A549 treated with ZK216348 at 1 μM for 4 hours (cell line): ENCODE measurements around the gene SAE1. TPM values are rescaled to one million over a fixed set of nuclear protein-coding genes. Genes with fewer than 3 reads are reported as not detected.

ENCODE experiments used
- total RNA-seq: library from RNA; stranded (reverse); fragments of 200-300 nt; extraction: Qiagen RNA extraction; gene quantifications from 5 replicates; pipeline ENCODE4 v1.2.3, GENCODE V29; 2022; ENCODE audit warnings: low read depth

Gene SAE1
- 208 to 237 TPM (median 216 TPM) in 5 replicates for total RNA-seq

DNA sequence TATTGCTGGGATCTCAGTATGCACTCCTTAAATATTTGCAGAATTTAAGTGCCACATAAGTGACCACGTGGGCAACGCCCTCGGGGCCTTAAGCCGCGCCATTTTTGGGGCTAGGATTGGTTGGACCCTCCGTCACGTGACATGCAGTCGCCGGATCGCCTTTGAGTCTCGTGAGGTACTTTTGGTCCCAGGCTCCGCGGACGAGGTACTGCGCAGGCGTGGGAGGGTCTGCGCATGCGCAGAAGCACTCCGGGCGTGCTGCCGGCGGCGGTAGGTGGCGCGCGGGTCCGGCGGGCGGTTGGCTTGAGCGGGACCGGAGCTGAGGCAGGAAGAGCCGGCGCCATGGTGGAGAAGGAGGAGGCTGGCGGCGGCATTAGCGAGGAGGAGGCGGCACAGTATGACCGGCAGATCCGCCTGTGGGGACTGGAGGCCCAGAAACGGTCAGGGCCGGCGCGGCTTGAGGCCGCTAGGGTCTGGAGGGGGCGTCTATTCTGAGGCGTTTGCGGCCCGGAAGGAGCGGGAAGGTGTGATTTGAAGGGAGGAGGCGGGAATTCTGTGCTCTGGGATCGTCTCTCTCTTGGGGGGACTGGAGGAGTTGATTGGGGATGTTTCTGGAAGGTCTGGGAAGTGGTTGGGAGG is at the start of gene SAE1:
TSS of gene SAE1 (plus strand) at position 247 of the 639 bp plus-strand sequence. CDS start at position 343, 96 bp downstream.

DNA sequence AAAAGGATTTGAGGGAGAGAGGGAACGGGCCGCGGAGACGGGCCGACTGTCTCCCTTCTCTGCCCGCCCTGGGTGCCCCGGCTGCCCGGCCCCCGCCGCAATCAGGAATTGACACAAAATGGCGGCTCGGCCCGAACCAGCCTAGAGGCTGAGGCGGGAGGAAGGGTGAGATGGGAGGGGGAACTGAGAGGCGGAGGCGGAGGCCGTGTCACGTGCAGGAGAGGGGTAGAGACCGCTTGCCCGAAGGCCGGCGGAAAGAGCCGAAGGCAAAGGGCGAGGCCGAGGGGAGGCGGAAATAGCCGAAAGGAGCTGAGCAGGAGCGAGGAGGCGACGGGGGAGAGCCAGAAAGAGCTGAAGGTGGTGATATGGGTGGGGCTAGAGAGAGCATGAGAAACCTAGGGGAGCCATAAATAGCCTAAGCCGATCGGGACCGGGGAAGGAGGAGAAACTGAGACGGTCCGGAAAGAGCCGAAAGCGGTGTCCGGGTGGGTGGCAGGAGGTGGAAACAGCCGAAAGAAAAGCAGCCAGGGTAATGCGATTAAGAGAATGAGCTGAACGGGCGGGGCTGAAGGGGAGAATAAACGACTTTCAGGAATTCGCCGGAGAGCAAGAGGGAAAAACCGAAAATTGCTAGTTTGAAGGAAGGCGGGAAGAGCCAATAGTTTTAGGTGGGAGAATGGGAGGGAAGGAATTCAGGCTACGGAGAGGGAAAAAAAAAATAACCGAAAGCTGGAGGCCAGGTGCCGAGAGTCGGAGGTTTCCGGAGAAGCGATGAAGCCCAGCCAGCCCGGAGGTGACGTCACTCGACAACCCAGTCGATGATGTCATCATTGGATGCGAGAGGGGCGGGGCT is 17.4 kb upstream of the SAE1 start, which contains the start of gene ZC3H4:
TSS of gene ZC3H4 (minus strand) at position 780 of the 853 bp plus-strand sequence. CDS start 1,192 bp downstream, outside the sequence.

DNA sequence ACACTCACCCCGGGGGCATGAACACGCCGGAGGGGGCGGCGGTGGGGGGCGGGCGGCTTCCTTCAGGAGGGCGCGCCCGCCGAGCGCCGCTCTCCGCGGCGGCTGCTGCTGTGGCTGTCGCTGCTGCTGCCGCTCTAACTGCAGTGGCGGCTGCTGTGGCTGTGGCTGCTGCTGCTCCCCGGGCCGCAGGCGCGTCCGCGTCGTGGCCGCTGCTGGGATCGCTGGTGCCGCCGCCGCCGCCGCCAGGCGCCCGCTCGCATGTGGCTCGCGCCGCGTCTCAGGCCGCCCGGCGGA is 100.2 kb downstream of the SAE1 start, which contains the start of gene BBC3:
TSS of gene BBC3 (minus strand) at position 279 of the 294 bp plus-strand sequence. CDS start 2,768 bp downstream, outside the sequence.

DNA sequence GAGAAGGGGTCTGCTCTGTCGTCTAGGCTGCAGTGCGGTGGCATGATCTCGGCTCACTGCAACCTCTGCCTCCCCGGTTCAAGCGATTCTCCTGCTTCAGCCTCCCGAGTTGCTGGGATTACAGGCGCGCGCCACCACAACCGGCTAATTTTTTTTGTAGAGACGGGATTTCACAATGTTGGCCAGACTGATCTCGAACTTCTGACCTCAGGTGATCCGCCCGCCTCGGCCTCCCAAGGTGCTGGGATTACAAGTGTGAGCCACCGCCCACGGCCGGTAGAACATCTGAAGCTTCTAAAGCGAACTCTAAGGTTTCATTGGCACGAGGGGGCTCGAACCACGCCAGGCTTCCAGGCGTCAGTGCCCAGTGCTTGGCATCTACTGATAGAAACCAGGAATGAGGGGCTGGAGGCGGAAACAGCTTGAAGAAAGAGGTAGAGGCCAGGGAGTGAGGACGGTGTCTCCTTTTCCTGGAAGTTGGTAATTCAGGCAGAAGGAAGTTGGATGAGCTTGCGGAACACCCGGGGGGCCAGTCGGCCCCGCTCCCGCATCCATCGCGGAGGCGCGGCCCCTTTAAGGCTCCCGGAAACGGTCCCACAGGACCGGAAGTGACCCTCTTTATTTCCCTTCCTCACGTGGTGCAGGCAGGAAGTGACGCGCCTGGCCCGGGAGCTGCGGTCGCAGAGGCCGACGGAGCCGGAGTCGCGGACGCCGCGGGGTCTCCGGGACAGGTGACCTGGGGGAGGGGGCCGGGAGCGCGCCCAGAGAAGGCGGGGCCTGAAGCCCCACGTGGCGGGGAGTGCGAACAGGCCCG is 125.5 kb downstream of the SAE1 start, which contains the start of gene CCDC9:
TSS of gene CCDC9 (plus strand) at position 647 of the 814 bp plus-strand sequence. CDS start 1,876 bp downstream, outside the sequence.

Other genes starting within 250 kb of the SAE1 start
- 3.4 to 8.0 TPM (median 5.8 TPM) in 5 replicates for gene NPAS1, start 111.0 kb upstream of the SAE1 start, total RNA-seq
- 22.9 to 93.5 TPM (median 89.0 TPM) in 5 replicates for gene TMEM160, start 82.2 kb upstream of the SAE1 start, total RNA-seq
- 18.4 to 23.8 TPM (median 20.5 TPM) in 5 replicates for gene ZC3H4, start 17.1 kb upstream of the SAE1 start, total RNA-seq
- gene BBC3, start 100.4 kb downstream of the SAE1 start, total RNA-seq = 14.6 to 30.6 TPM (median 28.4 TPM) in 5 replicates
- 21.5 to 29.7 TPM (median 25.9 TPM) in 5 replicates for gene CCDC9, start 125.7 kb downstream of the SAE1 start, total RNA-seq
- 4.4 to 12.1 TPM (median 10.8 TPM) in 5 replicates for gene INAFM1, start 144.1 kb downstream of the SAE1 start, total RNA-seq
- 1.6 to 3.0 TPM (median 2.5 TPM) in 5 replicates for gene C5AR1, start 179.0 kb downstream of the SAE1 start, total RNA-seq
- gene C5AR2, start 201.3 kb downstream of the SAE1 start, total RNA-seq = 3.1 to 10.0 TPM (median 7.5 TPM) in 5 replicates
- 18.3 to 41.9 TPM (median 38.6 TPM) in 5 replicates for gene DHX34, start 218.5 kb downstream of the SAE1 start, total RNA-seq